Colonic mucosa (tissue), 4 donors: ENCODE measurements around the gene CLDN34. TPM values are rescaled to one million over a fixed set of nuclear protein-coding genes. Genes with fewer than 3 reads are reported as not detected.

Experiments
- DNase-seq: peaks from one replicate; pipeline ENCODE4 v3.0.0-alpha.2; 2020
- H3K27ac ChIP-seq: fragments of 200-600 bp; one replicate; pipeline ENCODE4 v1.8.0; 2021
- H3K27me3 ChIP-seq: fragments of 200-600 bp; one replicate; pipeline ENCODE4 v1.8.0; 2021
- H3K36me3 ChIP-seq: fragments of 200-600 bp; one replicate; pipeline ENCODE4 v1.8.0; 2021
- H3K4me1 ChIP-seq: fragments of 200-600 bp; one replicate; pipeline ENCODE4 v1.8.0; 2021; ENCODE audit warnings: mild to moderate bottlenecking
- H3K4me3 ChIP-seq: fragments of 200-600 bp; one replicate; pipeline ENCODE4 v1.8.0; 2021
- H3K9ac ChIP-seq, 2 donors: one replicate each; pipeline ENCODE4 v1.7.0; 2013; ENCODE audit warnings: control low read depth in 2 of 2, low read depth in 2 of 2, low read length in 2 of 2
- H3K9me3 ChIP-seq: fragments of 200-600 bp; one replicate; pipeline ENCODE4 v1.8.0; 2021
- intact Hi-C: fragments of 100-400 bp; cut with DNase I; formaldehyde crosslinking; loops from one replicate; pipeline ENCODE4 v1.14.1; 2022
- total RNA-seq, 2 donors: library from RNA; stranded (reverse); fragmentation: NEBNext Ultra II Directional in 1 of 2; extraction: Animal tissue kit (Norgen Biotek cat#: 25700) in 1 of 2; gene quantifications; one replicate each; pipeline ENCODE4 v1.2.1, GENCODE V29; 2021
- TF ChIP-seq, protein P1 (sequence below): fragments of 200-600 bp; IDR thresholded peaks from one replicate; pipeline ENCODE4 v1.8.0; 2022; ENCODE audit warnings: antibody characterized with exemption, mild to moderate bottlenecking
- donor health status: healthy.
- donor health status: DM: no; HTN: no; CAD: no.
- donor health status: DM: no; HTN: no; CAD: no.

CLDN34 gene
- total RNA-seq, 2 donors from 2014 or later = 0.24 to 0.27 TPM

DNA sequence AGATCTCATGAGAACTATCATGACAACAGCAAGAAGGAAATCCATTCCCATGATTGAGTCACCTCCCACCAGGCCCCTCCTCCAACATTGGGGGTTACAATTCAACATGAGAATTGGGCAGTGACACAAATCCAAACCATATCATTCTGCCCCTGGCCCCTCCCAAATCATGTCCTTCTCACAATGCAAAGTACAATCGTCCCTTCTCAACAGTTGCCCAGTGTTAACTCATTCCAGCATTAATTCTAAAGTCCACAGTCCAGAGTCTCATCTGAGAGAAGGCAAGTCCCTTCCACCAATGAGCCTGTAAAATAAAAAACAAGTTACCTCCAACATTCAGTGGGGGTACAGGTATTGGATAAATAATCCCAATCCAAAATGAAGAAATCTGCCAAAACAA lies 14.9 kb upstream of the CLDN34 start:
- no peak for DNase-seq
- Histone ChIP-seq H3K9ac (no peak overlapping the region), H3K36me3 (no peaks in the 10 kb centered on the region), H3K4me3 (no peak overlapping the region), H3K4me1 (no peaks in the 10 kb centered on the region), H3K9me3 (no peaks in the 10 kb centered on the region), H3K27me3 (no peaks in the 10 kb centered on the region), H3K27ac (no peak overlapping the region)
- intact Hi-C loops = no loop called here
- TF ChIP-seq, protein P1, sequence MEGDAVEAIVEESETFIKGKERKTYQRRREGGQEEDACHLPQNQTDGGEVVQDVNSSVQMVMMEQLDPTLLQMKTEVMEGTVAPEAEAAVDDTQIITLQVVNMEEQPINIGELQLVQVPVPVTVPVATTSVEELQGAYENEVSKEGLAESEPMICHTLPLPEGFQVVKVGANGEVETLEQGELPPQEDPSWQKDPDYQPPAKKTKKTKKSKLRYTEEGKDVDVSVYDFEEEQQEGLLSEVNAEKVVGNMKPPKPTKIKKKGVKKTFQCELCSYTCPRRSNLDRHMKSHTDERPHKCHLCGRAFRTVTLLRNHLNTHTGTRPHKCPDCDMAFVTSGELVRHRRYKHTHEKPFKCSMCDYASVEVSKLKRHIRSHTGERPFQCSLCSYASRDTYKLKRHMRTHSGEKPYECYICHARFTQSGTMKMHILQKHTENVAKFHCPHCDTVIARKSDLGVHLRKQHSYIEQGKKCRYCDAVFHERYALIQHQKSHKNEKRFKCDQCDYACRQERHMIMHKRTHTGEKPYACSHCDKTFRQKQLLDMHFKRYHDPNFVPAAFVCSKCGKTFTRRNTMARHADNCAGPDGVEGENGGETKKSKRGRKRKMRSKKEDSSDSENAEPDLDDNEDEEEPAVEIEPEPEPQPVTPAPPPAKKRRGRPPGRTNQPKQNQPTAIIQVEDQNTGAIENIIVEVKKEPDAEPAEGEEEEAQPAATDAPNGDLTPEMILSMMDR = no peak

DNA sequence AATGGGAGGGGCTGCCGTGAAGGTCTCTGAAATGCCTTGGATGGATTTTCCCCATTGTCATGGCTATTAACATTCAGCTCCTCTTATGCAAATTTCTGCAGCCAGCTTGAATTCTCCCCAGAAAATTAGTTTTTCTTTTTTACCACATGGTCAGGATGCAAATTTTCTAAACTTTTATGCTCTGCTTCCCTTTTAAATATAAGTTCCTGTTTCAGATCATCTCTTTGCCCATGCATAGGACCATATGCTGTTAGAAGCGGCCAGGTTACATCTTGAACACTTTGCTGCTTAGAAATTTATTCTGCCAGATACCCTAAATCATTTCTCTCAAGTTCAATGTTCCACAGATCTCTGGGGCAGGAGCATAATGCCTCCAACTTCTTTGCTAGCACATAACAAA lies 13.8 kb upstream of the CLDN34 start:
- H3K9ac ChIP-seq = no peak overlapping the region
- H3K4me1 ChIP-seq = no peaks in the 10 kb centered on the region
- intact Hi-C loops = no loop called here
- TF ChIP-seq, protein P1 = no peak
- no peaks in the 10 kb centered on the region for H3K36me3 ChIP-seq
- no peaks in the 10 kb centered on the region for H3K27me3 ChIP-seq
- DNase-seq = no peak
- H3K4me3 ChIP-seq = no peak overlapping the region
- H3K27ac ChIP-seq = no peak overlapping the region
- H3K9me3 ChIP-seq = no peaks in the 10 kb centered on the region

DNA sequence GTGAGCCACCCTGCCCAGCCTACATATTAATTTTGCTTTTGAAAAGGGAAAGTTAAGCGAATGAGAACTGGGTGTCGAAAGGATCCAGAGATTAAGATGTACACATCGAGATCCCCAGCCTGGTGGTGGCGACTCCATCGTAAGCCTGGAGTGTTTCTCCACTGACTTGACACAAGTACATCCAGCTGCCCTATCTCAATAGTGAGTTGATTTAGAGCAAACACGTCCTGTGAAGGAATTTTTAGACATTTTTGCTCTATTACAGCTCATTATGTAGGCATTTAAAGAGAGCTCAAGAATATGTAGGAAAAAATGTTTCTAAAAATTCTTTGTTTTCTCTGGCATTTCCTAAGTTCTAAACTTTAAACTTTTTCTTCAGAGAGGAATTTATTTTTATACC lies 11.7 kb upstream of the CLDN34 start:
- Histone ChIP-seq H3K9ac (no peak overlapping the region), H3K4me1 (no peaks in the 10 kb centered on the region), H3K27ac (no peak overlapping the region), H3K4me3 (no peak overlapping the region), H3K36me3 (no peaks in the 10 kb centered on the region), H3K9me3 (no peaks in the 10 kb centered on the region), H3K27me3 (no peaks in the 10 kb centered on the region)
- intact Hi-C loops = no loop called here
- no peak for DNase-seq
- TF ChIP-seq, protein P1 = no peak

DNA sequence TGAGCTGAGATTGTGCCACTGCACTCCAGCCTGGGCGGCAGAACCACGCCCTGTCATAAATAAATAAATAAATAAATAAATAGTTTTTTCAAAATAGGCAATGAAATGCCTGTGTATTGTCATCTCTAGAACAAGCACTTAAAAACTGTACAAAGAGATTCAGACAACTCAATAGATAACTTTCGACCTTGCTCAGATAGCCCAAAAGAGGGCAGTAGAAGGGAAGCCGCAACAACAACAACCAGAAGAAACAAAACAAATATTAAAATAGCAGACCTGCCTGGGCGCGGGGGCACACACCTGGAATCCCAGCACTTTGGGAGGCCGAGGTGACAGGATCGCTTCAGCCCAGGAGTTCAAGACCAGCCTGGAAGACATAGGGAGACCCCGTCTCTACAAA lies 9.4 kb upstream of the CLDN34 start:
- H3K27ac ChIP-seq = no peak overlapping the region
- no peak overlapping the region for H3K9ac ChIP-seq
- H3K4me3 ChIP-seq = no peak overlapping the region
- no peaks in the 10 kb centered on the region for H3K9me3 ChIP-seq
- TF ChIP-seq, protein P1 = no peak
- DNase-seq = no peak
- no peaks in the 10 kb centered on the region for H3K36me3 ChIP-seq
- H3K4me1 ChIP-seq = no peaks in the 10 kb centered on the region
- no peaks in the 10 kb centered on the region for H3K27me3 ChIP-seq
- intact Hi-C loops = no loop called here

DNA sequence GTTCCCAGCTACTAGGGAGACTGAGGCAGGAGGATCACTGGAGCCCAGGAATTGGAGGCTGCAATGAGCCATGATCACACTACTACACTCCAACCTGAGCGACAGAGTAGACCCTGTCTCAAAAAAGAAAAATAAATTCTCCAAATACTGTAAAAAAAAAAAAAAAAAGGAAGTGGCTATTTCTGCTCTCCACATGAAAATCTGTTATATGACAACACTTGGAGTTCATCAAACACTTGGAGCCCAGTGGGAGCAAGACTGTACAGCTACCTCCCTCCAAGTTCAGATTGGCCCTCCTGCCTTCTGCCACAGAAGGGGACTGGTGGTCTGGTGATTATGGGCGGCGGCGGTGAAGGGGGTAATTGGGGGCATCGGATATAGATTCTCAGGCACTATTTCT lies 9.0 kb upstream of the CLDN34 start:
- H3K4me1 ChIP-seq = no peaks in the 10 kb centered on the region
- no peak overlapping the region for H3K27ac ChIP-seq
- intact Hi-C loops = no loop called here
- DNase-seq = no peak
- TF ChIP-seq, protein P1 = no peak
- no peaks in the 10 kb centered on the region for H3K9me3 ChIP-seq
- H3K36me3 ChIP-seq = no peaks in the 10 kb centered on the region
- no peak overlapping the region for H3K9ac ChIP-seq
- no peaks in the 10 kb centered on the region for H3K27me3 ChIP-seq
- H3K4me3 ChIP-seq = no peak overlapping the region

DNA sequence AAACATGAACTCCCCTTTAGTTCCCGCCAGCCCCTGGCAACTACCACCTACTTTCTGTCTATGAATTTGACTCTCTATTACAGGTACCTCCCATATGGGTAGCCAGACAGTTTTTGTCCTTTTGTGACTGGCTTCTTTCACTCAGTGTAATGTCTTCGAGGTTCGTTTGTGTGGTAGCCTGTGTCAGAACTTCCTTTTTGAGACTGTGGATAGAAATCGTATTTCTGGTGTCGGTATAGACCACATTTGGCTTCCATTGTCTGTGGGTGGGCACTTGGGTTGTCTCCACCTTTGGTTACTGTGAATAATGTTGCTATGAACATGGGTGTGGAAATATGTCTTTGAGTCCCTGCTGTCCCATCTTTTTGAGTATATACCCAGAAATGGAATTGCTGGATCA lies 5.4 kb upstream of the CLDN34 start:
- Histone ChIP-seq H3K9ac (no peak overlapping the region), H3K4me1 (no peaks in the 10 kb centered on the region), H3K27ac (no peak overlapping the region), H3K36me3 (no peaks in the 10 kb centered on the region), H3K4me3 (no peak overlapping the region), H3K27me3 (no peaks in the 10 kb centered on the region), H3K9me3 (no peaks in the 10 kb centered on the region)
- TF ChIP-seq, protein P1 = no peak
- intact Hi-C loops = no loop called here
- DNase-seq = no peak
